ENCODE results near the gene METTL23.

- TF ChIP-seq CTCF (conservative IDR thresholded peaks at IDR 0.05; ENCODE audit: low read depth, low read length) (no peak), EZH2 (IDR thresholded peaks at IDR 0.05; ENCODE audit: low read length, unreplicated experiment) (no peak), EZH2phosphoT487 (IDR thresholded peaks at IDR 0.05; ENCODE audit: borderline replicate concordance, low read length) (no peak)
Observed at GRCh38 chr17:76682296-76682695, 44.3 kb upstream of the METTL23 start.
